ENCODE measurements around the gene KAT8.

The KAT8 gene

GRCh38 chr16:31083081-31083480 lies 34.4 kb upstream of the KAT8 start:
- TF ChIP-seq SPI1 (IDR thresholded peaks at IDR 0.05; ENCODE audit: low read depth, low read length) (no peak), POLR2A (IDR thresholded peaks at IDR 0.05; ENCODE audit: low read depth, low read length) (no peak), PAX5 (IDR thresholded peaks at IDR 0.05; ENCODE audit: insufficient read depth, low read length, severe bottlenecking) (no peak), POLR2AphosphoS5 (IDR thresholded peaks at IDR 0.05; ENCODE audit: low read depth, low read length) (no peak), TAF1 (IDR thresholded peaks at IDR 0.05; ENCODE audit: low read depth, low read length) (no peak), POU2F2 (IDR thresholded peaks at IDR 0.05; ENCODE audit: low read depth, low read length) (no peak)
- FAIRE-seq (no peak), DNase-seq (ENCODE audit: insufficient read length, low spot score) (no peak)

- no peak for DNase-seq (ENCODE audit: insufficient read length, low spot score)
- TF ChIP-seq SPI1 (IDR thresholded peaks at IDR 0.05; ENCODE audit: low read depth, low read length) (no peak), POLR2A (IDR thresholded peaks at IDR 0.05; ENCODE audit: low read depth, low read length) (no peak), PAX5 (IDR thresholded peaks at IDR 0.05; ENCODE audit: insufficient read depth, low read length, severe bottlenecking) (no peak), POU2F2 (IDR thresholded peaks at IDR 0.05; ENCODE audit: low read depth, low read length) (no peak), TAF1 (IDR thresholded peaks at IDR 0.05; ENCODE audit: low read depth, low read length) (no peak), POLR2AphosphoS5 (IDR thresholded peaks at IDR 0.05; ENCODE audit: low read depth, low read length) (no peak)
- no peak for FAIRE-seq
Measured at GRCh38 chr16:31083556-31083955, 33.9 kb upstream of the KAT8 start.

GRCh38 chr16:31083981-31084380 lies 33.5 kb upstream of the KAT8 start:
- TF ChIP-seq POLR2AphosphoS5 (IDR thresholded peaks at IDR 0.05; ENCODE audit: low read depth, low read length), result no peak
- no peak for TF ChIP-seq PAX5 (IDR thresholded peaks at IDR 0.05; ENCODE audit: insufficient read depth, low read length, severe bottlenecking)
- TF ChIP-seq SPI1 (IDR thresholded peaks at IDR 0.05; ENCODE audit: low read depth, low read length), result no peak
- TF ChIP-seq POU2F2 (IDR thresholded peaks at IDR 0.05; ENCODE audit: low read depth, low read length), result no peak
- TF ChIP-seq POLR2A (IDR thresholded peaks at IDR 0.05; ENCODE audit: low read depth, low read length), result no peak
- no peak for TF ChIP-seq TAF1 (IDR thresholded peaks at IDR 0.05; ENCODE audit: low read depth, low read length)
- no peak for FAIRE-seq
- no peak for DNase-seq (ENCODE audit: insufficient read length, low spot score)

DNA sequence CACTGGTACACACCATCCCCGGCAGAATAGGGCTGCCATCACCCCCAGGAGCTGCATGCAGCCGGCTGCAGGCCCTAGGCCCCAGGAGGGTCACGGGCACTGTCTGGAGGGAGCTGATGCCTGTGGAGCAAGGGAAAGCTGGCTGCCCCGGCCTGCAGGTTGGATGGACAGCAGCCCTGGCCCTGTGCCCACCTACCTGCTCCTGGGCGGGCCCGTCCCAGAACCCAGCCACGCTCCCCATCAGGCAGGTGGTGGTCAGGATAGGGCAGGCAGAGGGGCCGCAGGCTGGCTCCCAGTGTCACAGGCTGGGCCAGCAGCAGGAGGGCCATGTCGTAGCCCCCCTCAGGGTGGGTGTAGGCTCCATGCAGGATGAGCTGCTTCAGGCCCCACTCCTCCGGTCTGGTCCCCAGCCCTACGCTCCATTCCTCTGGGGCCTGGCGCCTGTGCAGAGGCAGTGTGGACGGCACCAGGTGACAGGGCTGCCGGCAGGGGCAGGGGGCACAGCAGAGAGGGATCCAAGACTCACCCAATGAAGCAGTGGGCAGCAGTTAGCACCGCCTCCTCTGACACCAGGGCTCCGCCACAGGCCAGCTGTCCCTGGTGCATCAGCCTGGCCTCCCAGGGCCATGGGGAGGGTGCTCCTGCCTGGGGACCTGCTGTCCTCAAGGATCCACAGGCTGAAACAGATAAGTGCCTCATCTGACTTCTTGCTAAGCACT lies 32.7 kb upstream of the KAT8 start:
- no peak for TF ChIP-seq POLR2AphosphoS5 (IDR thresholded peaks at IDR 0.05; ENCODE audit: low read depth, low read length)
- TF ChIP-seq POU2F2 (IDR thresholded peaks at IDR 0.05; ENCODE audit: low read depth, low read length), result no peak
- no peak for TF ChIP-seq POLR2A (IDR thresholded peaks at IDR 0.05; ENCODE audit: low read depth, low read length)
- TF ChIP-seq SPI1 (IDR thresholded peaks at IDR 0.05; ENCODE audit: low read depth, low read length), result no peak
- no peak for TF ChIP-seq TAF1 (IDR thresholded peaks at IDR 0.05; ENCODE audit: low read depth, low read length)
- TF ChIP-seq PAX5 (IDR thresholded peaks at IDR 0.05; ENCODE audit: insufficient read depth, low read length, severe bottlenecking), result no peak
- no peak for FAIRE-seq
- no peak for DNase-seq (ENCODE audit: insufficient read length, low spot score)

GRCh38 chr16:31085411-31085810 lies 32.1 kb upstream of the KAT8 start:
- TF ChIP-seq PAX5 (IDR thresholded peaks at IDR 0.05; ENCODE audit: insufficient read depth, low read length, severe bottlenecking) (no peak), SPI1 (IDR thresholded peaks at IDR 0.05; ENCODE audit: low read depth, low read length) (no peak), TAF1 (IDR thresholded peaks at IDR 0.05; ENCODE audit: low read depth, low read length) (no peak), POLR2AphosphoS5 (IDR thresholded peaks at IDR 0.05; ENCODE audit: low read depth, low read length) (no peak), POU2F2 (IDR thresholded peaks at IDR 0.05; ENCODE audit: low read depth, low read length) (no peak), POLR2A (IDR thresholded peaks at IDR 0.05; ENCODE audit: low read depth, low read length) (no peak)
- FAIRE-seq (no peak), DNase-seq (ENCODE audit: insufficient read length, low spot score) (no peak)

- TF ChIP-seq POLR2A (IDR thresholded peaks at IDR 0.05; ENCODE audit: low read depth, low read length) (no peak), POU2F2 (IDR thresholded peaks at IDR 0.05; ENCODE audit: low read depth, low read length) (no peak), POLR2AphosphoS5 (IDR thresholded peaks at IDR 0.05; ENCODE audit: low read depth, low read length) (no peak), PAX5 (IDR thresholded peaks at IDR 0.05; ENCODE audit: insufficient read depth, low read length, severe bottlenecking) (no peak), SPI1 (IDR thresholded peaks at IDR 0.05; ENCODE audit: low read depth, low read length) (no peak), TAF1 (IDR thresholded peaks at IDR 0.05; ENCODE audit: low read depth, low read length) (no peak)
- DNase-seq (ENCODE audit: insufficient read length, low spot score) (no peak), FAIRE-seq (no peak)
Measured at GRCh38 chr16:31085873-31086628, 31.4 kb upstream of the KAT8 start.

DNA sequence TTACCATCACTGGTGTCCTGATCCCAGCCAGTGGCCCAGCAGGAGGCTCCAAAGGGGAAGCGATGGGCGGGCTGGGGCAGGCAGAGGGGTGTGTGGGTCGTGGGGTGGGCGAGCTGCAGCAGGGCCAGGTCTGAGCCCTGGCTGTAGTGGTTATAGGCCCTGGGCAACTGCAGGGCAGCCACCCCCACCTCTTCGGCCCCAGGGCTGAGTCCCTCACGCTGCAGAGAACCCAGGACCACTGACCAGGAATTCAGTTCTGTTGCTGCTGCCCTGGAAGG lies 30.9 kb upstream of the KAT8 start:
- FAIRE-seq (no peak), DNase-seq (ENCODE audit: insufficient read length, low spot score) (no peak)
- TF ChIP-seq PAX5 (IDR thresholded peaks at IDR 0.05; ENCODE audit: insufficient read depth, low read length, severe bottlenecking), result no peak
- TF ChIP-seq POU2F2 (IDR thresholded peaks at IDR 0.05; ENCODE audit: low read depth, low read length), result no peak
- no peak for TF ChIP-seq POLR2AphosphoS5 (IDR thresholded peaks at IDR 0.05; ENCODE audit: low read depth, low read length)
- no peak for TF ChIP-seq POLR2A (IDR thresholded peaks at IDR 0.05; ENCODE audit: low read depth, low read length)
- no peak for TF ChIP-seq SPI1 (IDR thresholded peaks at IDR 0.05; ENCODE audit: low read depth, low read length)
- no peak for TF ChIP-seq TAF1 (IDR thresholded peaks at IDR 0.05; ENCODE audit: low read depth, low read length)

- FAIRE-seq, result no peak
- TF ChIP-seq PAX5 (IDR thresholded peaks at IDR 0.05; ENCODE audit: insufficient read depth, low read length, severe bottlenecking), result no peak
- no peak for TF ChIP-seq POLR2AphosphoS5 (IDR thresholded peaks at IDR 0.05; ENCODE audit: low read depth, low read length)
- TF ChIP-seq TAF1 (IDR thresholded peaks at IDR 0.05; ENCODE audit: low read depth, low read length), result no peak
- no peak for DNase-seq (ENCODE audit: insufficient read length, low spot score)
Measured at GRCh38 chr16:31087481-31087880, 30.0 kb upstream of the KAT8 start.

- FAIRE-seq, result no peak
Measured at GRCh38 chr16:31087971-31088370, 29.5 kb upstream of the KAT8 start.

More at GRCh38 chr16:31087971-31088370, 29.5 kb upstream of the KAT8 start:
- no peak for DNase-seq (ENCODE audit: insufficient read length, low spot score)
- TF ChIP-seq POU2F2 (IDR thresholded peaks at IDR 0.05; ENCODE audit: low read depth, low read length) (no peak), PAX5 (IDR thresholded peaks at IDR 0.05; ENCODE audit: insufficient read depth, low read length, severe bottlenecking) (no peak), TAF1 (IDR thresholded peaks at IDR 0.05; ENCODE audit: low read depth, low read length) (no peak), POLR2A (IDR thresholded peaks at IDR 0.05; ENCODE audit: low read depth, low read length) (no peak), POLR2AphosphoS5 (IDR thresholded peaks at IDR 0.05; ENCODE audit: low read depth, low read length) (no peak), SPI1 (IDR thresholded peaks at IDR 0.05; ENCODE audit: low read depth, low read length) (no peak)

Data from GM12891 (cell line).